Transverse colon (tissue), 4 donors: ENCODE data around the gene SLC12A3. TPM values are rescaled to one million over a fixed set of nuclear protein-coding genes. Genes with fewer than 3 reads are reported as not detected.
A peak's percentile ranks its signal among the peaks of the same experiment; 100 is the strongest.

Source experiments
- DNase-seq: peaks from one replicate; pipeline ENCODE4 v3.0.0-alpha.2; 2019
- H3K27ac ChIP-seq, 4 donors: fragments of 200-600 bp; sonication (generic); 2 replicates each; pipeline ENCODE4 v1.5.1; 2016 to 2018; ENCODE audit warnings: inconsistent platforms in 4 of 4
- H3K27me3 ChIP-seq: fragments of 200-600 bp; sonication (generic); 2 replicates; pipeline ENCODE4 v1.5.1; 2017; ENCODE audit warnings: inconsistent platforms
- H3K36me3 ChIP-seq, 4 donors: fragments of 200-600 bp; sonication (generic); 2 replicates each; pipeline ENCODE4 v1.5.1; 2017 to 2019; ENCODE audit warnings: inconsistent platforms in 4 of 4
- H3K4me1 ChIP-seq, 4 donors: fragments of 200-600 bp; sonication (generic); 2 replicates each; pipeline ENCODE4 v1.5.1; 2017 to 2020; ENCODE audit warnings: inconsistent platforms in 4 of 4
- H3K4me3 ChIP-seq, 4 donors: fragments of 200-600 bp; sonication (generic); 1 replicate in 1 of 4; 2 replicates in 3 of 4; pipeline versions ENCODE4 v1.5.1 to v1.6.1; 2017 to 2019; ENCODE audit warnings: inconsistent platforms in 4 of 4
- H3K9me3 ChIP-seq, 2 donors: fragments of 200-600 bp; sonication (generic); 2 replicates each; pipeline ENCODE4 v1.5.1; 2017 to 2019; ENCODE audit warnings: inconsistent platforms in 2 of 2
- CTCF ChIP-seq, 5 experiments: fragments of 200-600 bp in 3 of 5; fragments of 450-650 bp in 2 of 5; sonication (generic) in 3 of 5; IDR thresholded peaks; 1 replicate in 2 of 5; 2 replicates in 3 of 5; pipeline ENCODE4 v1.5.1; 2016 to 2017; ENCODE audit warnings: antibody characterized with exemption in 5 of 5, inconsistent platforms in 3 of 5, mild to moderate bottlenecking in 2 of 5, moderate library complexity in 1 of 5
- EP300 ChIP-seq: sonication (generic); formaldehyde crosslinking; IDR thresholded peaks from one replicate; pipeline ENCODE4 v1.6.1; 2017; ENCODE audit warnings: antibody characterized with exemption, low read depth
- POLR2A ChIP-seq: fragments of 450-650 bp; IDR thresholded peaks from one replicate; pipeline ENCODE4 v1.6.1; 2016; ENCODE audit warnings: antibody characterized with exemption, mild to moderate bottlenecking, moderate library complexity
- POLR2AphosphoS5 ChIP-seq, 3 donors: sonication (generic); formaldehyde crosslinking; IDR thresholded peaks; one replicate each; pipeline ENCODE4 v1.6.1; 2016; ENCODE audit warnings: antibody characterized with exemption in 3 of 3
- WGBS, 2 donors: methylation state at CpG; one replicate each; pipeline ENCODE4 v1.1.5; 2018; ENCODE audit warnings: low coverage in 1 of 2; 5-methylcytosine and 5-hydroxymethylcytosine counted together
- in situ Hi-C, 4 donors: fragments of 200-750 bp; cut with MboI; loops; one replicate each; pipeline versions ENCODE4 v1.15.0 to v1.15.1; 2017; ENCODE audit warnings: low sequenced_read_pairs in 3 of 4, low pct_ligation_motif_present in 1 of 4, low pct_unique_long_range_greater_than_20kb in 1 of 4
- intact Hi-C: fragments of 100-400 bp; cut with DNase I; formaldehyde crosslinking; loops from one replicate; pipeline ENCODE4 v1.15.1; 2023; ENCODE audit warnings: low total_unique reads
- total RNA-seq, 4 donors: library from RNA; depleted of rRNA; stranded (reverse); fragments of >200 nt; gene quantifications; one replicate each; pipeline ENCODE4 v1.1.0, GENCODE V29; 2016

Gene SLC12A3
- total RNA-seq, 4 donors from 2014 or later = not detected

- in situ Hi-C loops (no loop called here), intact Hi-C loops (no loop called here)
- peak overlapping the region in 1 of 4 donors; percentile 13 for H3K4me3 ChIP-seq
Measured at GRCh38 chr16:56936491-56936890, 71.5 kb downstream of the SLC12A3 start.

GRCh38 chr16:56936950-56937349, 71.9 kb downstream of the SLC12A3 start:
- Histone ChIP-seq H3K4me1 (peaks cover 0 to 52% (median 24%) of the 10 kb centered on the region in 4 donors), H3K27me3 (no peaks in the 10 kb centered on the region), H3K36me3 (peaks cover 0 to 71% (median 31%) of the 10 kb centered on the region in 4 donors), H3K27ac (no peak overlapping the region), H3K9me3 (no peaks in the 10 kb centered on the region), H3K4me3 (no peak overlapping the region)
- in situ Hi-C loops = no loop called here
- TF ChIP-seq EP300 (no peak), CTCF (IDR thresholded peaks at IDR 0.05) (no peak), POLR2A (no peak), POLR2AphosphoS5 (IDR thresholded peaks at IDR 0.05) (no peak)
- intact Hi-C loops = no loop called here
- WGBS, 2 donors = 76 to 83% methylated on average over 5 of the region's 5 CpGs
- no peak for DNase-seq

More at GRCh38 chr16:56936491-56936890, 71.5 kb downstream of the SLC12A3 start:
- no peaks in the 10 kb centered on the region for H3K9me3 ChIP-seq
- TF ChIP-seq POLR2AphosphoS5 (IDR thresholded peaks at IDR 0.05) = peak in 1 of 3 donors; percentile 4
- TF ChIP-seq CTCF (IDR thresholded peaks at IDR 0.05) = no peak
- no peaks in the 10 kb centered on the region for H3K27me3 ChIP-seq
- peaks cover 0 to 66% (median 29%) of the 10 kb centered on the region in 4 donors for H3K36me3 ChIP-seq
- DNase-seq = no peak
- peaks cover 0 to 54% (median 26%) of the 10 kb centered on the region in 4 donors for H3K4me1 ChIP-seq
- H3K27ac ChIP-seq = no peak overlapping the region
- 65 to 74% methylated on average over 5 of the region's 5 CpGs for WGBS, 2 donors

- peaks cover 0 to 47% (median 18%) of the 10 kb centered on the region in 4 donors for H3K4me1 ChIP-seq
- H3K27ac ChIP-seq = peak overlapping the region in 2 of 4 donors; percentile 14 to 42
- H3K36me3 ChIP-seq = peaks cover 0 to 90% (median 41%) of the 10 kb centered on the region in 4 donors
- H3K4me3 ChIP-seq = no peak overlapping the region
- DNase-seq = no peak
- WGBS, 2 donors = 67 to 69% methylated on average over 5 to 8 of the region's 8 CpGs
- no peaks in the 10 kb centered on the region for H3K27me3 ChIP-seq
- intact Hi-C loops = no loop called here
- no peaks in the 10 kb centered on the region for H3K9me3 ChIP-seq
- in situ Hi-C loops = no loop called here
- TF ChIP-seq POLR2AphosphoS5 (IDR thresholded peaks at IDR 0.05) (peak in 2 of 3 donors; percentile 20 to 44), POLR2A (peak; percentile 35), EP300 (no peak)
Measured at GRCh38 chr16:56938664-56939513, 73.9 kb downstream of the SLC12A3 start.

- Histone ChIP-seq H3K9me3 (no peaks in the 10 kb centered on the region), H3K27me3 (no peaks in the 10 kb centered on the region), H3K36me3 (peaks cover 0 to 99% (median 45%) of the 10 kb centered on the region in 4 donors), H3K27ac (peak overlapping the region in 1 of 4 donors; percentile 42), H3K4me1 (peaks cover 0 to 39% (median 12%) of the 10 kb centered on the region in 4 donors), H3K4me3 (no peak overlapping the region)
- intact Hi-C loops (no loop called here), in situ Hi-C loops (no loop called here)
- 67 to 69% methylated on average over 4 of the region's 4 CpGs for WGBS, 2 donors
- DNase-seq = no peak
- TF ChIP-seq POLR2A = no peak
- no peak for TF ChIP-seq POLR2AphosphoS5 (IDR thresholded peaks at IDR 0.05)
Measured at GRCh38 chr16:56939801-56940200, 74.8 kb downstream of the SLC12A3 start.

GRCh38 chr16:56941092-56941491, 76.1 kb downstream of the SLC12A3 start:
- TF ChIP-seq POLR2A (no peak), POLR2AphosphoS5 (IDR thresholded peaks at IDR 0.05) (peak in 1 of 3 donors; percentile 18), EP300 (no peak), CTCF (IDR thresholded peaks at IDR 0.05) (no peak)
- H3K4me1 ChIP-seq = peaks cover 0 to 26% (median 2%) of the 10 kb centered on the region in 4 donors
- H3K9me3 ChIP-seq = no peaks in the 10 kb centered on the region
- DNase-seq = no peak
- peaks cover 0 to 94% (median 46%) of the 10 kb centered on the region in 4 donors for H3K36me3 ChIP-seq
- intact Hi-C loops = no loop called here
- in situ Hi-C loops = no loop called here
- WGBS, 2 donors = 86% methylated on average over 2 of the region's 2 CpGs; no CpG with 5 or more reads in 1 of the 2 donors
- H3K27ac ChIP-seq = no peak overlapping the region
- H3K27me3 ChIP-seq = no peaks in the 10 kb centered on the region
- no peak overlapping the region for H3K4me3 ChIP-seq
